ENCODE results near the gene CREB3L2. TPM values are rescaled to one million over a fixed set of nuclear protein-coding genes. Genes with fewer than 3 reads are reported as not detected.
"Not testable (repeated sequence)": the region's sequence is repeated elsewhere in the genome, so short reads cannot be mapped to it uniquely, and the experiment has no call there.

CREB3L2 gene
- total RNA-seq, 2 donors from 2014 or later: 41.5 to 80.1 TPM

DNA sequence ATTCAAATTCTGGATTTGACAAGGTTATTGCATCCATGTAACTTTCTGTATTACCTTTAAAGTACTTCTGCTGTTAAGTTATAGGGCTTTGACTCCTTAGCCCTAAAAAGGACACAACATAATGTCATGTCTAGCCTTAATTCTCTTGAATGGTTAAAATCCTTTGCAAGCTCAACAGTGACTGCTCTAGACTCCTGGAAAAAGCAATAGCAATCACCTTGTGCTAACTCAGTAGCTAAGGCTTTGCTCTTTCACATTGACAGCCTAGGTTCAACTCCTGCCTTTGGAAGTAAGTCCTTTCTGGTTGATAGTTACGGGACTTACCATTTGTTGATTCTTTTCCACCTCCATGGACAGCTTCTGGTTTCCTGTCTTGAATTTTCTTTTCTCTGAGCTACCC is 16.1 kb upstream of the CREB3L2 start:
- ATAC-seq (no peak), DNase-seq (no peak)
- intact Hi-C loops (cut with DNase I): no loop called here

DNA sequence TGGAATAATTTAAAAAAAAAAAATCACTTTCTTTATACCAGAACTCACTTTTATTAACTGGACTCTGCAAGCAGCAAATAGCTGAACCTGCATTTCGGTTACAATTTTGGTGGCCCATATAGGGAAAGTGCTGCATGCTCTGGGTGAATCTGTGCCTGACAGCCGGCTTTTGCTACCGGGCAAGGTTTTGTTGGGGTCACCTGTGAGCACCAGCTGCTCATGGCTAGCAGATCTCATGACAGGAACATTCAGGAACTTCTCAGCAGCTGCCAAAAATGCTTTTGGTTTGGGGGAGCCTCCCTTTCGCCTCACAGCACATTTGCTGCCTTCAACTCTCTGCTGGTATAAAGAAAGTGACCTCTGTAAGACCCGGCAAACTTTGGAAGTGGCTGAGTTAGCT is 13.2 kb upstream of the CREB3L2 start:
- ATAC-seq: no peak
- intact Hi-C loops (cut with DNase I): no loop called here
- no peak for DNase-seq

DNA sequence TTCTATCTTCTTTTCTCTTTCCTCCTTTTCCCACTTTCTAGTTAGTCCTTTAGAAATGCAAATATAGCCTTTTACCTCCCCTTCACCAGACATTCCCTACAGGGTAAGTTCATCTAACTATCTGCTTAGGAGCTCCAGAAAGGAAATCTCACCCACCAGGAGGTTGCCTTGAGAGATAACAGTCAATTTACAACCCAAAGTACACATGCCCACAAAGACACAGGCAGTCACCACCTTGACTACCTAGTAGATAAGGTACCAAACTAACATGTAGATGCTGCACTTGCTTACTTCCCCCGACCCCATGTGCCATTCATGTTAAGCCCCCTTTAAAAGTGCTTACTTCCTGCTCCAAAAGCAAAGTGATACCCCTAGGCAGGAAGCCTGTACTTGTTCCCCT is 12.8 kb upstream of the CREB3L2 start:
- no peak for DNase-seq
- intact Hi-C loops (cut with DNase I): no loop called here
- no peak for ATAC-seq

DNA sequence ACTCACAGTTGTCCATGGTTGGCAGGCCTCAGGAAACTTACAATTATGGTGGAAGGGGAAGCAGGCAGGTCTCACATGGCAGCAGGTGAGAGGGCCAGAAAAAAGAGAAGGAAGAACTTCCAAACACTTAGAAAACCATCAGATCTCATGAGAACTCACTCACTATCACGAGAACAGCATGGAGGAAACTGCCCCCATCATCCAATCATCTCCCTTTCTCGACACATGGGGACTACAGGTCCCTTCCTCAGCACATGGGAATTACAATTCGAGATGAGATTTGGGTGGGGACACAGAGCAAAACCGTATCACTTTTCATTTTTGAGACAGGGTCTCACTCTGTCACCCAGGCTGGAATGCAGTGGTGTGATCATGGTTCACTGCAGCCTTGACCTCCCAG is 12.3 kb upstream of the CREB3L2 start:
- intact Hi-C loops (cut with DNase I); ATAC-seq; DNase-seq: not testable (repeated sequence)

DNA sequence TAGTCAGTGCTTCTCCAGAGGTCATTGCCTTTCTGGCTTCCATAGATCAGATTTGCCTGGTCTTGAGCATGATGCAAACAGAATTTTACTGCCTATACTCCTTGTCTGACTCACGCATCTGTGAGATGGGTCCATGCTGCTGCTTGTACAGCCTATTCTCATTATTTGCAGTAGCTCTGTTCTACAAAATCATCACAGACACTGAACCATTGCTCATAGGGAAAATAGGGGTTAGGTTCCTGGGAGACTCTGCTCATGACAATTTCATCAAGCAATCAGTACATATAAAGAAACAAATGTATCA is 7.4 kb upstream of the CREB3L2 start:
- DNase-seq (no peak), ATAC-seq (no peak)
- intact Hi-C loops (cut with DNase I): no loop called here

DNA sequence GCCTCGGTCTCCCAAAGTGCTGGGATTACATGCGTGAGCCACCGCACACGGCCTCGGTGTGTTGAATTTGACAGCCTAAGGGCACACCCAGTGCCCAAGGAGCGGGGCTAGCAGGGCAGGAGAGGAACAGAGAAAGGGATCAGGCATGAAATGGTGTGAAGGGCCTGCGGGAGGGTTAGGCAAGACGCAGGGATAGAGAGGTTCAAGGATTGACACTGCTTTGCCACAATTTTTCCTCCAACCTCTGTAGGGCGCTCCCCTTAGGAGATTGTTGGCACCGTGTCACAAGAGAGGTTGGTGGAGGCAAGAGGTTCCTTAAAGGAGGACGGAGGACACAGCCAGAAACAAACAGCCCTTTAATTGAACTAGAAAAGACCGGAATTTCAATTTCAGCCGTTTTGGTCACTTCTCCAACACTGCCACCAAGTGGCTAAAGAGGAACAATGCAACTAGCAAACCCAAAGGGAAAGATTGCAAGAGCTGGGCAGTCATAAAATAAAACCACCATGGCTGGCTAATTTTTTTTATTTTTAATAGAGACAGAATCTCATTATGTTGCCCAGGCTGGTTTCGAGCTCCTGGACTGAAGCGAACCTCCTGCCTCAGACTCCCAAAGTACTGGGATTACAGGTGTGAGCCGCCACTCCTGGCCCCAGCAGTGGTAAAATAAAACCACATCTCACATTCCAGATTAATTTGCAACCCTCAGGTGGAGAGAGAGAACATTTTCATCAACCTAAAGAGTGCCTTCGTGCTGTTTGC is 6.9 kb upstream of the CREB3L2 start:
- ATAC-seq: peak; percentile 56 to 58
- no peak for DNase-seq
- intact Hi-C loops (cut with DNase I): loop anchor here in 1 of 2 donors (1.0 kb wide), 1 partner anchor 105 kb away; no protein-coding TSS in a partner anchor

DNA sequence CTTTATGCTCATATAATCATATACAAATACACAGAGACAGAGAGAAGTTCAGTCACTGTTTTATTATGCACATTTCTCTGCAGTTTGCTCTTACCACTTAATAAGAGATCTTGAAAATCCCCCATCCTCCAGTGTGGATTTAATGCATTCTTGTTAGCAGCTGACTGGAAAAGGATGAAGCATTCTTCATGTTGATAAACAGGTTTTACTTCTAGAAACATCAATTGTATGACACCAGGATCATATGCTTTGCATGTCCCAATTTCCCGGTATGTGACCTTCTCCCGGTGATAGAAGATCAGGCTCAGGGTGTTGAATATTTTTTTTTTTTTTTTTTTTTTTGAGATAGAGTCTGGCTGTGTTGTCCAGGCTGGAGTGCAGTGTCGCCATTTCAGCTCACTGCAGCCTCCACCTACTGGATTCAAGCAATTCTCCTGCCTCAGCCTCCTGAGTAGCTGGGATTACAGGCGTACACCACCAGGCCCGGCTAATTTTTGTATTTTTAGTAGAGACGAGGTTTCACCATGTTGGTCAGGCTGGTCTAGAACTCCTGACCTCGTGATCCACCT is 6.2 kb upstream of the CREB3L2 start:
- intact Hi-C loops (cut with DNase I): loop anchor here in 1 of 2 donors (1.0 kb wide), 1 partner anchor 105 kb away; no protein-coding TSS in a partner anchor
- ATAC-seq: no peak
- DNase-seq: no peak

DNA sequence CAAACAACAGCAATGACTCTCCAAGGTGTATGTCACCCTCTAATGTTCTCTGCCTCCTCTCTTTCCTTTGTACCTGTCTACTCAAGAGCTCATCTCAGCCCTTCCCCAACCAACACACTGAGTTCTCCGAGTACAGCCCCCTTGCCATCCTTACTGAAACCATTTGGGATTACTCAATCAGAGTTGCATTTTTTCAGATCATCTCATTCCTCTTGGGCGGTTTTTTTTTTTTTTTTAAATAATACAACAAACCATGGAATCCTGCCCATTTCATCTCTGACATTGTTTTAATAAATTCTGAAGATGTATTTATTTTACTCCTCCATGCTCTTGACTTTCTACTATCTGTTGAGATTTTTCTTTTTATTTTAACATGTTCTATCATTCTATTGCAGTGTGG is 4.2 kb upstream of the CREB3L2 start:
- intact Hi-C loops (cut with DNase I): loop anchor here in 1 of 2 donors (2.0 kb wide), 1 partner anchor 101 kb away; no protein-coding TSS in a partner anchor
- DNase-seq (no peak), ATAC-seq (no peak)

DNA sequence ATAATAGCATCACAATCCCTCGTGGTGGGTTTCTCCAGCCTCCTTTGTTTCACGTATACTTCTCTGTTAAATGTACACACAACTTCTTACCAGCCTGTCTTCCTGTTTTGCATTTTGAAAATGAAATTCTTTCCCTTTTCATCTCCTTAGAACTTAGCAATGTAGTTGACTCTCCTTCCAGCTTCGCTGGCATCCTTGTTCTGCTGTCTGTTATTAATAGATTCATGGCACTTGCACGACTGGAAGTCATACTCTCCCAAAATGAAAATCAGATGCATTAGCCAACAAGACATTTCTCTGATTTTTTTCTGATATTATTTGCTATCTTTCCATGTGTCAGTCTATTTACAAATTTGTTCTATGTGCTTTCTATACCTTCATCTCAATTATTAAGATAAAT is 3.0 kb upstream of the CREB3L2 start:
- DNase-seq (no peak), ATAC-seq (no peak)
- intact Hi-C loops (cut with DNase I): loop anchor here in 1 of 2 donors (5.0 kb wide), 1 partner anchor 348 kb away; no protein-coding TSS in a partner anchor

DNA sequence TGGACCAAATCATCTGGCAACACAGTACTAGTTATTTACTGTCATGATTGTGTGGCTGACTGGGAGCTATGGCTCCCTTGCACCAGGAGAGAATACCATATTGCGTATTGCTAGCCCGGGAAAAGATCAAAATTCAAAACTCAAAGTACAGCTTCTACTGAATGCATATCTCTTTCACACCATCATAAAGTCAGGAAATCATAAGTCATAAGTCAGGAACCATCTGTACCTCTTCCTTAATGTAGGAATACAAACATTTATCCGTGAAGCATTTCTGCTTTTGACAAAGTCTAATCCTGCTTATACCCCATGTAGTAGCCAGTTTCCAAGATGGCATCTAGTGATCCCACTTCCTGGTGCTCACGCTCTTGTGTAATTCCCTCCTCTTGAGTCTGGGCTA is 2.2 kb upstream of the CREB3L2 start:
- no peak for DNase-seq
- intact Hi-C loops (cut with DNase I): loop anchor here in 1 of 2 donors (5.0 kb wide), 1 partner anchor 347 kb away; no protein-coding TSS in a partner anchor
- ATAC-seq: no peak

DNA sequence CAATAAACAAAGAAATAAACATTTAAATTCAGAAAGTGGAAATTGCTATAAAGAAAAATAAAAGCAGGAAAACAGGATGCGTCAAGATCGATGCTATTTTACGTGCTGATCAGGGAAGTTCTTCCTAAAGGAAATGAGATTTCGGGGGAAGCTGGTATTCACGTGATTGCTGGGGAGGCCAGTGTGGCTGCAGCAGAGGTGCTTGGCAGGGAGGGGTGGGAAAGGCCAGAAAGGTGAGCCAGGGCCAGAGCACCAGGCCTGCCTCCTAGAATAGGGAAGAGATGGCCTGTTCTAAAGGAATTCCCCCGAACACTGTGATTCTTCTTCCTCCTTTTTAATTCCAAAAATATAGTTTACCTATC is 923 bp upstream of the CREB3L2 start:
- intact Hi-C loops (cut with DNase I): loop anchor here in 1 of 2 donors (5.0 kb wide), 1 partner anchor 346 kb away; no protein-coding TSS in a partner anchor
- DNase-seq (no peak), ATAC-seq (no peak)

DNA sequence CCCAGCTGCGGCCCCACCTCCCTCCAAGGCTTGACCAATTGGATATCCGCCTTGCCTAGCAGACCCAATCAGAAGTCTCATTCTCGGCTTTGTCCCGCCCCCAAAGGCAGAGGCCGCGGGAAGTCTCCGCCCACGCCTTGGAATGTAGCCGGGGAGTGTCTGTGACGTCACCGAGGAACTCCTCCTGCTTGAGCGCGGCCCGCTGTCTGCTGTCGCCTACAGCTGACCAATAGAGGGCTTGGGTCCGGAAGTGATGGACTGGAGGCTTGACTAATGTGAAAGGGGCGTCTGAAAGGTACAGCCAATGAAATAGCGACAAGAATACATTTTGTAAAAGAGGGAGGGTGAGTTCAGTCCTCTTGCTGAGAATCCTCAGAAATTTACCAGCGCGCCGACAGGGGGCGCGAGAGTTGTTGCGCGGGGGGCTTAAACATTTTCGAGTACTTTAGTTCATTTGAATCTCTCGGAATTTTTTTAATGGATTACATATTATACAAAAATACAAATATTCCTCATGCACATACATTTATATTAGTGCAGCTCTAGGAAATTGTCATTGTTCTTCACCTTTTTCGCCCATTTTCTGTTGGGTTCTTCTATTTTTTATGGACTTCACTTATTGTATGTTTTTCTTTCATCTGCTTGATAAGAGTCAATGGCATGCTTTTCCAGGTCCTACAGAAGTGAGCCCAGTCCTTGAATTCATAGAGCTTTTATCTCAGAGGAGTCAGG is 376 bp upstream of the CREB3L2 start:
- ATAC-seq: peak; percentile 96
- intact Hi-C loops (cut with DNase I): loop anchor here in 1 of 2 donors (5.0 kb wide), 1 partner anchor 345 kb away; no protein-coding TSS in a partner anchor
- peak; percentile 98 for DNase-seq

DNA sequence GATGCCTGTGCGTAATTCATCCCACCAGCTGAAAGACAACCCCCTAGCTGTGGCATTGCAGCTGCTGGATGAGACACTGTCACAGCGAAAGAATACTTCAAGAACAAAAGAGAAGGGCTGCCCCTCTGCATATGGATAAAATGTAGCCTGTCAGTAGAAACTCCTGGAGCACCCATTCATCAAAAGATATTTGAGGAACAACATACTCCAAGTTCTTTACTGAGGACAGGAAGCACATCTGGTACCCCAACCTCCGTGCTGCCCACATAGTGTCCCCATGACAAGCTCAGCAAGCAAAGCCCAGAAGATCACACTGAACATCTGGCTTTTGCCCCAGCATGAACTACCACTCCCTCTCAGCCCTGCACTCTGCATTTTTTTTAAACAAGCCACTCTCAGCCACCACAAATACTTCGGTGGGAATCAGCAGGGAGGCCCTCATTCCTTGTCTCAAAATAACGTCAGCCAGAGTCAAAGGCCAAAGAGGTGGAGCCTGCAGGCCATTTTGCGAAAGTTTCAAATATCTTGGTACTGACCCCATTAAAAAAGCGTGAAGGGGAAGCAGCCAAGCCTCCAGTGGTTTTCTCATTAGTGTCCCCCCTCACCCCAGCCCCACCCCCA is 1.7 kb downstream of the CREB3L2 start:
- DNase-seq (peak; percentile 61), ATAC-seq (peak; percentile 3 to 21)
- intact Hi-C loops (cut with DNase I): loop anchor here in 1 of 2 donors (5.0 kb wide), 1 partner anchor 343 kb away; no protein-coding TSS in a partner anchor

DNA sequence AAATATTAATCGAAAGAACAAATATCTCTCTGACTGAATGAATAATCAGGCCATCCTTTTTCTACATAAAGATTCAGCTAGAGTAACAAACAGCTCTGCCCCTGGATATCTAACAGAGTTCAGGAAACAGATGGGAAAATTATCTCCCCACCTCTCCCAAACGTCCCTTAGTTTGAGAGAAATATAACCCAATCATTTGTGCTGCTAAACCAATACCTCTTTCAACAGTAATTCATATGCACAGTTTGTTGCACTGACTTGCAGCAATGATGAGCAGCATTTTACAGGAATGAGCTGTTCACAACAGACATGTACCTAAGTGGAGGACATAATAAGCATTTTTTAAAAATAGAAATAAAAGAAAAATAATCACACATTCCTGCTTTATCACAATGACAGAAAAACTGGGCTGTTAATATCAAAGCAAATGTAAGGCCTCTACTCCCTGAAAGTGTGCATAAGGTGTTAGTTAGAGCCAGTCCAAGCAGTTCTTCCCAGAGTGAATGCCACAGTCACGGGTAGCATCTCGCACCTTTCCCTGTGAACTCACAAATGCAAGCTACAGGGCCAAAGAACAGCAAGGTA is 2.3 kb downstream of the CREB3L2 start:
- ATAC-seq (no peak), DNase-seq (no peak)
- intact Hi-C loops (cut with DNase I): loop anchor here in 1 of 2 donors (5.0 kb wide), 1 partner anchor 342 kb away; no protein-coding TSS in a partner anchor

DNA sequence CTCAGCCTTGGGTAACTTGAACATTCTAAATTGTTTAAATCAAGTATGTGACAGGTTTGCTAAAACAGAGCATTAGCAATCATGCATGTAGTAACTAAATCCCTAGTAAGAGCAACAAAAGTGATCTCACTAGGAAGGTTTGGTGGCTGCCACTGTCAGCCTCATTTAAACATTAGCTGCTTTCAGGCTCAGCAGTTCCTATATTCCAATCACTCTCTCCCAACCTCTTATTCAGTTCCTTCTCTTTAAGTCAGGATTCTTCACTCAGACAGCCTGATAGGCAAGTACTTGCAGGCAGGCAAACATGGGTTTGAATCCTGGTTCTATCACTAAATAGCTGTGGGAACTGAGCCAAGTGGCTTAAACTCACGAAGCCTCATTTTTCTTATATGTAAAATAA is 3.6 kb downstream of the CREB3L2 start:
- ATAC-seq: no peak
- DNase-seq: no peak
- intact Hi-C loops (cut with DNase I): no loop called here

DNA sequence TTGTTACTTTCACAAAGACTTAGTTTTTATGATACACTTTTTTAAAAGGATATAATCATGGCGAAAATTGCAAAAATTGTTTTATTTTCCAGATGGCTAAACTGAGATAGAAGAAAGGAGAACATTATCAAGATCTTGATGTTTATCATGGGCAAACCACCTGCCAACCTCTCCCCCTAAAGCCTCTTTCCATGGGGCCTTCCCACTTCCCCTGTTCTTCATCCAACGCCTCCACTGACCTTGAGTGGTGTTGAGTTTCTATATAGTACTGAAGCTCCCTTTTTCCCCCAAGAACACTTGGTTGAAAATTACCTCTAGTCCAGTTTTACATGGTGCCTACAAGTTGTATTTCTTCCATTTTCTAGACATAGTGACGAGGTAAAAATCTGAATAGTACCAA is 5.0 kb downstream of the CREB3L2 start:
- ATAC-seq (no peak), DNase-seq (no peak)
- intact Hi-C loops (cut with DNase I): no loop called here

DNA sequence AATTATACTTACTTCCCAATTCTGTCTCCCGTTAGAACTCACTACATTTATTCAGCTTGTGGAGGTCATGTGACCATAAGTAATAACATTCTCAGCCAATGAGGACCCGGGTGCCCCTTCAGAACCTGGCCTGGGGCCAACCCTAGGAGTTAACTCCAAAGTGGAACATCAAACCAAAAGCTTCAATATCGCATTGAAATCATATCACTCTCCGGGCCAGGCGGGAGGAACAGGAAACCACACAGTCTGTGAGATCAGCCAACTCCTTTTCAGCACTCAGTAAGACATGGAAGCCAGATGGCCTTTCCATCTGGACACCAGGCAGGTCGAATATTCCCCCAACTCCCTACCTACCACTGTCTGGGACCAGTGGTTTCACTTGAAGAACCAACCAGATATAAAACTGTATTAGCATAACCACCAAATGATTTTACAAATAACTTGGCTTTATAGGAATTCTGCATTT is 5.5 kb downstream of the CREB3L2 start:
- intact Hi-C loops (cut with DNase I): no loop called here
- DNase-seq (peak; percentile 78), ATAC-seq (peak; percentile 18 to 28)

DNA sequence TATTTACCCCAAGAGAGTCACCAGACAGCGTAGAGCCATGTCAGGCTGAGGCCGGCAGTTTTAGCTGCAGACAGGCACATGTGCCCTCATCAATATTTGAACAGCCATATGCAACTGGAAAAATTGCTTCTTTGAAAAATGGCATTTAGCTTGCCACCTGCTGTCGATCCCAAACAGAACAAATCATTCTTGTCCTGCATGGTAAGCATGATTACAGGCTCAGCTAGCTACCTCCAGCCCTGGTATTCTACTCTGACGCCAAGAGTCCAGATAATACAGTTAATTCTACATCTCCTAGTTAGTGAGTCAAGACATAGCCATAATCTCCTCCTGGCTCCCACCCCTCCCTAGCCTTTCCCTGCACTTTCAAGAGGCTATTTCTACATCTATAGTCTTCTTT is 7.7 kb downstream of the CREB3L2 start:
- DNase-seq: no peak
- intact Hi-C loops (cut with DNase I): no loop called here
- ATAC-seq: peak in 1 of 2 donors; percentile 5

DNA sequence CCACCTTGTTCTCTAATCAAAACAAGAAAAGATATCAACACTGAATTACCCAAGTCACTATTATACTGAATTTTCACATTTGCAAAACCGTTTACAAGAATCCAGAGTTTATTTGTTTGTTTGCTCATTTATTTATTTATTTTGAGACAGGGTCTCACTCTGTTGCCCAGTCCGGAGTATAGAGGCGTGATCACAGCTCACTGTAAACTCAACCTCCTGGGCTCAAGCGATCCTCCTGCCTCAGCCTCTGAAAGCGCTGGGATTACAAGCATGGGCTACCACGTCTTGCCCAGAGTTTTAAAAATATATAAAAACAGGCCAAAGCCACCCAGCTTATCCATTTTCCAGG is 8.5 kb downstream of the CREB3L2 start:
- ATAC-seq: no peak
- intact Hi-C loops (cut with DNase I): no loop called here
- no peak for DNase-seq
